Measurements from ENCODE around the gene CCL1.

- TF ChIP-seq POLR2AphosphoS5 (IDR thresholded peaks at IDR 0.05; ENCODE audit: low read depth, low read length) (no peak), POLR2A (IDR thresholded peaks at IDR 0.05; ENCODE audit: low read depth, low read length) (no peak)
Measured at GRCh38 chr17:34339138-34339770, 23.8 kb downstream of the CCL1 start.

Data from GM12892 (cell line).